Smooth muscle cell of the brain vasculature (primary cell): ENCODE results near the gene TBCD.

Source experiments
- DNase-seq: peaks from one replicate; pipeline ENCODE4 v3.0.0-alpha.2; 2012; ENCODE audit warnings: low read depth, low spot score

TBCD gene

DNA sequence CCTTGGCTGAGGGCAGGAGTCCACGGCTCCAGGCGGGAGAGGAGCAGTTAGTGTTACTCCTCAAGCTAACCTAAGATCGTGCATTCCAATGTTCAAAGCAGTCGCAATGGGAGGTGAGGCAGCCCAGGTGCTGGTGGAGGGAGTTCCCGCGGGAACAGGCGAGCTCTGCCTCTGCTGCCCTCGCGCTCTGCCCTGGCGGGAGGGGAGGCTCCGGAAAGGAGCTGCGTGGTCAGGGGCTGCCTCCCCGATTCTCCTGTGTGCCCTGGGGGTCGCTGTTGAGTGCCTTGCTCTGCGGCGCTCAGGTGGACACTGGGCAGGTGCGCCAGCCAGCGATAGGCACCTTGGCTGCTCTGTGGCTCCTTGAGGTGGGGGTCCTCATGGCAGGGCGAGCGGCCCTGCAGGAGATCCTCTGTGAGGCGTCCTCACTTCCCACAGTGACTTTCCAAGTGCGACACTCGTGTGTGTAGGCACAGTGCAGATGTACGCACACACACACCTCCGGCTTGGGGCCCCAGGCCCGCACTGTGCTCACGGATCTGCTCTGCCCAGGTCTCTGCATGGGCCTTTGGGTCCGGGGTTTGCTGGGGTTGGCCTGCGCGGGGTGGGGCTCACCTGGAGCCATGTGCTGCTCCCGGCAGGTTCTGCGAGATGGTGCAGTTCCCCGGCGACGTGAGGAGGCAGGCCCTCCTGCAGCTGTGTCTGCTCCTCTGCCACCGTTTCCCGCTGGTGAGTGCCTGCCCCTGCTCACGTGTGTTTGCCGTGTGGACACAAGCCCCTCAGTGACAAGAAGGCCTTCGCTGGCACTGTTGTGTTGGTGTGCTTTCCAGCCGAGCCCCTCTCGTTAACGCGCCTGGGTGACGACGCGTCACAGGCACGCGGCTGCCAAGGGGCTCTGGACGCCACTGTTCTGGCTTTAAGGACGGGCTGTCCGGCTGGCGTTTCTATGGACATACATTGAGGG, 185.8 kb downstream of the TBCD start:
- DNase-seq: no peak

DNA sequence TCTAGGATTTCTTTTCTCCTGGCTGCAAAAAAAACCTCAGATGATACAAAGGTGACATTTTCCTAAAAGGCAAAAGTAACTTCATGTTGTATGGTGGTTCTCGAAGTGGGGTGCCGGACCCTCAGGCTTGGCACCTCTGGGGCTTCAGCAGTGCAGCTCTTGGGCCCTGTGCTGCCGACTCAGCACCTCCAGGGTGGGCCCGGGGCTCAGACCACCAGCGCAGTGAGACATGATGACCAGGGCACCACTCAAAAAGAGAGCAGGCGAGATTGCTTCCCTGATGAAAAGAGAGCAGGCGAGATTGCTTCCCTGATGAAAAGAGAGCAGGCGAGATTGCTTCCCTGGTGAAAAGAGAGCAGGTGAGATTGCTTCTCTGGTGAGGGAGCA, 186.6 kb downstream of the TBCD start:
- no peak for DNase-seq

DNA sequence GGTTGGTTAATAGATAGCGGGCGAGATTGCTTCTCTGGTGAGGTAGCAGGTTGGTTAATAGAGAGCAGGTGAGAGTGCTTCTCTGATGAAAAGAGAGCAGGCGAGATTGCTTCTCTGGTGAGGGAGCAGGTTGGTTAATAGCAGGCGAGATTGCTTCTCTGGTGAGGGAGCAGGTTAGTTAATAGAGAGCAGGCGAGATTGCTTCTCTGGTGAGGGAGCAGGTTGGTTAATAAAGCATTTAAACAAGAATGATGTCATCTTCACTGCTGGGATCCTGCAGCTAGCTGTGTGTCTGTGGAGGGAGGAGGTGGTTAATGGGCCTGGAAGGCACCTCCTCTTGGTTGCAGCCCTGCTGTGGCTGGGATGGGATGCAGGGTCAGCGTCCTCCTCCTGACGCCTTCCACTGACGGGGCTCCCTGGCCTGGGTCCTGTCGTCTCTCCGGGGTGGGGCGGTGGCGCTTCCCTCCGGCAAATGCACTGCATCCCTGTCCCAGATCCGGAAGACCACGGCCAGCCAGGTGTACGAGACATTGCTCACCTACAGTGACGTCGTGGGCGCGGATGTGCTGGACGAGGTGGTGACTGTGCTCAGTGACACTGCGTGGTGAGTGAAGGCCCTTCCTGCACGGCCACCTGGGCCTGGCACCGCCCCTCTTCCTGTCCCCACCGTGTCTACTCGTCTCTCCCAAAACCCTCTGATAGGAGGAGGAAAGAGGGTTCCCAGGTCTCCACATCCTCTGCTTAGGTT, 187.2 kb downstream of the TBCD start:
- DNase-seq: no peak

DNA sequence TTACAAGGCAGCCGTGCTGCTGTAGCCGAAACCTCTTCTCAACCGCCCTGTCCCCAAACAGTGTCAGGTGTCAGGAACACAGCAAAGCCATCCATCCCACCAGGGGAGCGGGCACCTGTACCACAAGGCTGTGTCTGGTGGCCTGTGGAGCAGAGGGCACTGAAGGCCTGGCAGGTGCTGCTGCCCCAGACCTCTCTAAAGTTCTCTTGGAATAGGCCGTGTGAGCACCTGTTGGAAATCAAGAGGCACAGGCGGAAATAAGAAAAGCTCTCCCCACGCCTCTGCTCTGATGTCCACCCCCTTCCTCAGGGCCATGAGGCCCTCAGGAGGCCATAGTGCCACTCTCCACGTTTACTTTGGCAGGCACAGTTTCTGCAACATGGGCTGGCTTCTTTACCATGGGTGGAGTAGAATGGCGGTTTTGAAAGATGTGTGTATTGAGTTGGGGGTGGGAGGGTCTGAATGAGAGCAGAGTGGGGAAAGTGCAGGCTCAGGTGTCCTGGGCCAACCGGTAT, 187.8 kb downstream of the TBCD start:
- no peak for DNase-seq

GRCh38 chr17:82940226-82941020, 188.6 kb downstream of the TBCD start:
- DNase-seq: no peak

- DNase-seq: no peak
These were observed 189.4 kb downstream of the TBCD start for GRCh38 chr17:82941021-82942001.

GRCh38 chr17:82942166-82943130, 190.6 kb downstream of the TBCD start:
- DNase-seq: no peak

DNA sequence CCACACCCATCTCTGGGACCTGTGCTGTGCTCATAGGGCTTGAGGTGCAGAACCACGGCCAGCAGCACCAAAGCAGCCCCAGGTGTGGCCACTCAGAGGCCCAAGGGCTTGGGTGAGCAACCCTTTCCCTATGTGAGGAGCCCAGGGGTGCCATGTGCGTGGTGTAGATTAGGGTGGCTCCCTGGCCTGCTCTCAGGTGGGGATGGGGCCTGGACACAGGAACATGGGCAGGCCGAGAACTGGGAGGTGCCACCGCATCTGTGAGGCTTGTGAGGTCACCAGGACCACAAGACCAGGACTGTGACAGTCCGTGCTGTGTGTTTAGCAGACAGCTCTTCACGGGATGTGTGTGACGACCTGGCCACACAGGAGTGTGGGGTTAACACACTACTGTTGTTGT, 191.5 kb downstream of the TBCD start:
- no peak for DNase-seq

DNA sequence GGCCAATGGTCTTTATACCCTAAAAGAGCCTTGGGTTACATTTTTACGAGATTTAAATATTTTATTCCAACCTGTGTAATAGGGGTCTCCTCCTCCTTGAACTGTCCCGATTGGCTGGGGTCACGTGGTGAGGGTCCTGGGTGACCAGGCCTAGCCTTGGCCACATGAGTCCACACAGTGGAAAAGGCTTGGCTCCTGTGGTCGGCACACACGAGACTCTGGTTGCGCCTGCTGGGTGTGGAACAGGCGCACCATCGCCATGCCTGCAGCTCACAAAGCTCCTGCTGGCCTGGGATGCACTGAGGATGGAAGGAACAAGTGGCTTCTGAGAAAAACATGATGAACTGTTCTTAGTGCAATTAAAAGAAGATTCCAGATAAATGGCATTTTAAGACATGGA, 191.9 kb downstream of the TBCD start:
- DNase-seq: no peak

DNA sequence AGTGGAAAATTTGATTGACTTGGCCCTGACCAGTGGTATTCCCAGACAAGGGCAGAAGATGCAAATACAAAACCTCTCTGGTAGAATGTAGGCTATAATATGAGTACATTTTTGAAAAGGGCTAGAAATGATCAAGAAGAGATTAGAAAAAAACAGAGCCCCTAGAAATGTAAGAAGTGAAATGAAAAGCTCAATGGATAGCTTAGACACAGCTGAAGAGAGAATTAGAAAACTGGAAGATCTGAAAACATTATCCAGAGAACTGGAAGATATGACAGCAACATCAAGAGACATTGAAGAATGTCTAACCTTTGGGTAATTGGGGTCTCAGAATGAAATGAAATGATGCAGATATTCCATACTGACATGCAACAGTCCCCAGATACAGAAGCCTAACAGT, 193.1 kb downstream of the TBCD start:
- no peak for DNase-seq

DNA sequence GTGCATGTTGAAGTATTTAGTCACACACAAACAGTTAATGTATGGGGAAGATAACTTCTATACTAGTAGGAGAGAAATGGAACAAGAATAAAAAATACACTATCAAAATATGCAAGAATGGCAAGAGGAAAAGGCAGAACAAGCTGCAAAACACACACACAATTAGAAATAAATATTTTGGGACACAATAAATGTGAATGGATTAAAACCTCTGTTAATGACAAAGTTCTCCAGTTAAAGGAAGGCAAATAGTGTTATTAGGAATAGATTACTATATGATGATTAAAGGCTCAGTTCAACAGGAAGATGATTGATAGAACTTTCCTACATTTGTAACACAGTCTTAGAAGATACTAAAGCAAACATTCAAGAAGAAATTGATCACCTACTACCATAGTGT, 194.2 kb downstream of the TBCD start:
- DNase-seq: no peak

GRCh38 chr17:82947051-82947991, 195.5 kb downstream of the TBCD start:
- DNase-seq: no peak

DNA sequence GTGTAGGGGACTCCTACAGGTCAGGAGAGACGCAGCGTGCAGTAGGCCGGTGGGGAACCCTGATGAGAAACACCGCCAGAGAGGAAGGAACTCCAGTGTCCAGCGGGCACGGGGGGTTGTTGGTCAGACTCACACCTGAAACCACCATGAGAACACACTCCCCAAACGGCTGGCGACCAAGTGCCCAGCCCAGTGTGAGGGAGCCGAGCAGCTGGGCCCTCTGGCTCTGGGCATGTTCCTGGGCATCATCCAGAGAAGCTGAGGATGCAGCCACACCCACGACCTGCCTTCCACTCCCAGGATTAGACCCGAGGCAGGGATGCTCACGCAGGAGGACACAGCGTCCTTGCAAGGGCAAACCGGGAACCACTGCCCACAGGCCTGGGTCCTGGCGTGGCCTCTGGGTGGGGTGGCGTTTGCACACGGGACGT, 196.2 kb downstream of the TBCD start:
- DNase-seq: no peak

DNA sequence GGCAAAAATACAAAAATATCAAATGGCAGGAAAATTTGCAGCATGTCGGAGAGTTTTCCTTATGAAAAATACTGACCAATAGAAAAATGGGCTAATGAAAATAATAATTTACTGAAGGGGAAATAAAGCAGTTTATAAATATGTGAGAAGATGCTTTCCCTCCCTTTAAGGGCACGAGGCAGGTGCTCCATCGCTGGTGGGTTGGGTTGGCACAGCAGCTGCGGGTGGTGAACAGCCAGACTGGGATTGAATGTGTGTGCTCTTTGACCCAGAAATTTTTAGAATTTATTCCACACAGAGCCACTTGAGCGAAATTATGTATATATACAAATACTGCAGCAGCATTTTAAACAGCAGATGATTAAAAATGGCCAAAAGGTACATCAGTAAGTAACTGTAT, 197.1 kb downstream of the TBCD start:
- no peak for DNase-seq

- no peak for DNase-seq
These were observed 197.5 kb downstream of the TBCD start for GRCh38 chr17:82949361-82949760.

DNA sequence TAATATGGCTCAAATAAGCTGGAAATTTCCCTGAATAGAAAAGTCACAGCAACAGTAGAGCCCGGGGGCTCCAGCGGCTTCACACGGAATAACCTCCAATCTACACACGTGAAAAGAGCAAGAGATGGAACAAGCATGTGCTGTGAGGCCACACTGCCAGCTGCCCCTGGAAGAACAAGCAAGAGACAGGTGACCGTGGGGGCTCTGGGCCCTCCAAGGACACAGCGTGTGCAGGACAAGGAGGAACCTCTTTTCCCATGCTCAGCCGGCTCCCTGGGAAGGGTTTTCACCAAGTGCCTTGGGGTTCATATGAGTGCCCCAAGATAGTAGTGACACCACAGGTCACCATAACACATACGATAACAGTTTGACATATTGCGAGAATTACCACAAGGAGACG, 198.1 kb downstream of the TBCD start:
- DNase-seq: no peak

- no peak for DNase-seq
These were observed 198.7 kb downstream of the TBCD start for GRCh38 chr17:82950525-82951102.

DNA sequence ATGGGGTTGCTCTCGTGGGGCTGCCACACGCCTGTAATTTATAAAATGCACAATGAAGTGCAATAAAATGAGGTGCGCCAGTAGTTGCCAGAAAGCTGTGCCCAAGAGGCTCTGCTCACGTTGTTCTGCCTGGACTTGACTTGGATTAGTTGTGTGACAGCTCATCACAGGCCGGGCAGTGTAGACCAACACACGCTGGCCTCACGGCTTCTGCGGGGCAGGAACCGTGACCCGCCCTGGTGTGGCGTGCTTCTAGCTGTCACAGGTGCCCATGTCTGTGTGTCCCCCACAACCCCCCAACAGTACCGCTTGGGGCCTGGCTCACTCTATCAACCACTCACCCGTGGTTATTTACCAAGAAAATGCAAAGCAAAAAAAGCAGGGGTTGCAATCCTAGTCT, 200.2 kb downstream of the TBCD start:
- DNase-seq: no peak
